Measurements from ENCODE around the gene RPIA.
A peak's percentile ranks its signal among the peaks of the same experiment; 100 is the strongest.
"Not testable (repeated sequence)": the region's sequence is repeated elsewhere in the genome, so short reads cannot be mapped to it uniquely, and the experiment has no call there.

RPIA gene

GRCh38 chr2:88736437-88736836 lies 45.0 kb downstream of the RPIA start:
- no peak for FAIRE-seq

- FAIRE-seq = no peak
These were observed 45.9 kb downstream of the RPIA start for GRCh38 chr2:88737385-88737784.

GRCh38 chr2:88738271-88738670 lies 46.8 kb downstream of the RPIA start:
- FAIRE-seq = no peak

- peak; percentile 89 for FAIRE-seq
These were observed 48.6 kb downstream of the RPIA start for GRCh38 chr2:88739985-88740600.

- FAIRE-seq = no peak
These were observed 55.5 kb downstream of the RPIA start for GRCh38 chr2:88746929-88747490.

GRCh38 chr2:88747990-88748389 lies 56.5 kb downstream of the RPIA start:
- FAIRE-seq = no peak

GRCh38 chr2:88751768-88752167 lies 60.3 kb downstream of the RPIA start:
- FAIRE-seq = no peak

GRCh38 chr2:88753833-88754584 lies 62.5 kb downstream of the RPIA start:
- no peak for FAIRE-seq

- no peak for FAIRE-seq
These were observed 63.3 kb downstream of the RPIA start for GRCh38 chr2:88754585-88755320.

- no peak for FAIRE-seq
These were observed 64.4 kb downstream of the RPIA start for GRCh38 chr2:88755836-88756235.

GRCh38 chr2:88757025-88757424 lies 65.6 kb downstream of the RPIA start:
- FAIRE-seq = no peak

GRCh38 chr2:88758702-88759101 lies 67.2 kb downstream of the RPIA start:
- FAIRE-seq = not testable (repeated sequence)

- FAIRE-seq = no peak
These were observed 69.5 kb downstream of the RPIA start for GRCh38 chr2:88760819-88761598.

- FAIRE-seq = no peak
These were observed 72.8 kb downstream of the RPIA start for GRCh38 chr2:88764141-88764849.

GRCh38 chr2:88764850-88765153 lies 73.3 kb downstream of the RPIA start:
- FAIRE-seq = no peak

- FAIRE-seq = no peak
These were observed 73.8 kb downstream of the RPIA start for GRCh38 chr2:88765154-88765888.

GRCh38 chr2:88765889-88766481 lies 74.5 kb downstream of the RPIA start:
- not testable (repeated sequence) for FAIRE-seq

GRCh38 chr2:88770016-88770415 lies 78.5 kb downstream of the RPIA start:
- FAIRE-seq = no peak

- FAIRE-seq = not testable (repeated sequence)
These were observed 82.0 kb downstream of the RPIA start for GRCh38 chr2:88773233-88774028.

GRCh38 chr2:88789213-88789612 lies 97.7 kb downstream of the RPIA start:
- not testable (repeated sequence) for FAIRE-seq
